ENCODE measurements around the gene C15orf61. TPM values are rescaled to one million over a fixed set of nuclear protein-coding genes. Genes with fewer than 3 reads are reported as not detected.

The C15orf61 gene
- total and polyA plus RNA-seq, 2 of the 13 experiments (the other 11 are each of a cell fraction or from before 2014, with no cell fraction given), result 2.1 to 6.6 TPM

DNA sequence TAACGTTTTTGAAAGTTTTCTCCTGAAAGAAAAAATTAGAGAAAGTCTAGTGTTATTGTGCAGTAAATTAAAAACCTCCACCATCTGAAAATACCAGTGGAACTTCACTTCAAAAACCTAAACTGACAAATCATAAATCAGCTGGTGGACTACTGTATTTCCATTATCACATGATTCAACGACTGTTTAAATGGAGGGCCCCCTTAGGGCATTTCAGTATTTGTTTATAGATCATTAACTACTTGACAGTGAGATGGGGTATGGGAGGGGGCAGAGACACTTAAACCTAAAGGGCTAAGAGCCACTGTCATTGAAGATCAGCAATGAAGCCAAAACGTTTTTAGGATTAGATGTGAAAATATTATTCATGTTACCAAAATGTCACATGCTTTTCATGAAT, 8.8 kb upstream of the C15orf61 start:
- no peaks in the 10 kb centered on the region for H3K4me1 ChIP-seq (ENCODE audit: insufficient read depth, low read length)
- no peak overlapping the region for H3K4me3 ChIP-seq (replicated peaks in 1 of 3; ENCODE audit: insufficient read depth in 1 of 3, low read depth in 2 of 3, low read length in 3 of 3)
- BruUV-seq (replicated peaks), result no TSS peak
- H4K20me1 ChIP-seq (ENCODE audit: insufficient read depth, low read length), result no peaks in the 10 kb centered on the region
- WGBS (ENCODE audit: low lambda C conversion rate), result 45% methylated on average over 3 of the region's 3 CpGs
- FAIRE-seq (no peak), ATAC-seq (no peak), DNase-seq (ENCODE audit: low spot score) (no peak)
- H2AFZ ChIP-seq (ENCODE audit: low read length), result no peak overlapping the region
- H3K36me3 ChIP-seq (replicated peaks in 1 of 2; ENCODE audit: control insufficient read depth in 1 of 2, insufficient read depth in 2 of 2, low read length in 2 of 2), result peaks cover 2 to 24% of the 10 kb centered on the region in 2 experiments; a peak in 2 of 5 replicates
- ChIA-PET CTCF (ENCODE audit: low intra/inter-chr PET ratio, low total read pairs) (no interaction called here), POLR2A (interaction anchor here (1.4 kb wide), 1 partner anchor 8 kb away, joined by 4 read pairs; the partner anchor contains the start of gene C15orf61)
- H3K9me3 ChIP-seq (ENCODE audit: low read length), result no peaks in the 10 kb centered on the region
- in situ Hi-C loops (cut with HindIII; ENCODE audit: extremely low pct_ligation_motif_present, low pct_unique_long_range_greater_than_20kb), result no loop called here
- H3K4me2 ChIP-seq (ENCODE audit: low read depth, low read length), result no peak overlapping the region
- no peak overlapping the region for H3K27ac ChIP-seq (ENCODE audit: extremely low read length, insufficient read depth, low read length)
- no peaks in the 10 kb centered on the region for H3K79me2 ChIP-seq (ENCODE audit: insufficient read depth, low read length)
- intact Hi-C loops (cut with micrococcal nuclease; ENCODE audit: unreplicated experiment), result no loop called here
- no peak overlapping the region for H3K9ac ChIP-seq (ENCODE audit: insufficient read depth, low read depth, low read length)
- H3K27me3 ChIP-seq (ENCODE audit: control insufficient read depth in 1 of 2, insufficient read depth in 2 of 2, low read length in 2 of 2), result no peaks in the 10 kb centered on the region
- TF ChIP-seq PCBP1 (IDR thresholded peaks at IDR 0.05; ENCODE audit: borderline replicate concordance, low read depth, low read length) (no peak), ZNF432 (CRISPR knock-in tag; IDR thresholded peaks at IDR 0.05; ENCODE audit: borderline replicate concordance) (no peak), CCDC6 (CRISPR knock-in tag; IDR thresholded peaks at IDR 0.05) (no peak), SSRP1 (CRISPR knock-in tag; IDR thresholded peaks at IDR 0.05) (no peak), TOE1 (CRISPR knock-in tag; IDR thresholded peaks at IDR 0.05) (no peak), TARDBP (CRISPR knock-in tag; IDR thresholded peaks at IDR 0.05) (no peak), SIN3A (IDR thresholded peaks at IDR 0.05; ENCODE audit: borderline replicate concordance, low read depth, low read length) (no peak), ELF1 (CRISPR knock-in tag; IDR thresholded peaks at IDR 0.05) (no peak), GATAD2A (CRISPR knock-in tag; IDR thresholded peaks at IDR 0.05) (no peak), ARNT2 (CRISPR knock-in tag; IDR thresholded peaks at IDR 0.05; ENCODE audit: low read depth) (no peak), ZNF670 (CRISPR knock-in tag; IDR thresholded peaks at IDR 0.05; ENCODE audit: borderline replicate concordance) (no peak), SP140L (CRISPR knock-in tag; IDR thresholded peaks at IDR 0.05; ENCODE audit: borderline replicate concordance) (no peak), ZNF776 (CRISPR knock-in tag; IDR thresholded peaks at IDR 0.05) (no peak), PHF21A (CRISPR knock-in tag; IDR thresholded peaks at IDR 0.05) (no peak), ZNF263 (CRISPR knock-in tag; IDR thresholded peaks at IDR 0.05) (no peak)
- TF ChIP-seq, protein P1, sequence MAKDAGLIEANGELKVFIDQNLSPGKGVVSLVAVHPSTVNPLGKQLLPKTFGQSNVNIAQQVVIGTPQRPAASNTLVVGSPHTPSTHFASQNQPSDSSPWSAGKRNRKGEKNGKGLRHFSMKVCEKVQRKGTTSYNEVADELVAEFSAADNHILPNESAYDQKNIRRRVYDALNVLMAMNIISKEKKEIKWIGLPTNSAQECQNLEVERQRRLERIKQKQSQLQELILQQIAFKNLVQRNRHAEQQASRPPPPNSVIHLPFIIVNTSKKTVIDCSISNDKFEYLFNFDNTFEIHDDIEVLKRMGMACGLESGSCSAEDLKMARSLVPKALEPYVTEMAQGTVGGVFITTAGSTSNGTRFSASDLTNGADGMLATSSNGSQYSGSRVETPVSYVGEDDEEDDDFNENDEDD (CRISPR knock-in tag; IDR thresholded peaks at IDR 0.05; ENCODE audit: borderline replicate concordance), result no peak
- TF ChIP-seq, protein P2, sequence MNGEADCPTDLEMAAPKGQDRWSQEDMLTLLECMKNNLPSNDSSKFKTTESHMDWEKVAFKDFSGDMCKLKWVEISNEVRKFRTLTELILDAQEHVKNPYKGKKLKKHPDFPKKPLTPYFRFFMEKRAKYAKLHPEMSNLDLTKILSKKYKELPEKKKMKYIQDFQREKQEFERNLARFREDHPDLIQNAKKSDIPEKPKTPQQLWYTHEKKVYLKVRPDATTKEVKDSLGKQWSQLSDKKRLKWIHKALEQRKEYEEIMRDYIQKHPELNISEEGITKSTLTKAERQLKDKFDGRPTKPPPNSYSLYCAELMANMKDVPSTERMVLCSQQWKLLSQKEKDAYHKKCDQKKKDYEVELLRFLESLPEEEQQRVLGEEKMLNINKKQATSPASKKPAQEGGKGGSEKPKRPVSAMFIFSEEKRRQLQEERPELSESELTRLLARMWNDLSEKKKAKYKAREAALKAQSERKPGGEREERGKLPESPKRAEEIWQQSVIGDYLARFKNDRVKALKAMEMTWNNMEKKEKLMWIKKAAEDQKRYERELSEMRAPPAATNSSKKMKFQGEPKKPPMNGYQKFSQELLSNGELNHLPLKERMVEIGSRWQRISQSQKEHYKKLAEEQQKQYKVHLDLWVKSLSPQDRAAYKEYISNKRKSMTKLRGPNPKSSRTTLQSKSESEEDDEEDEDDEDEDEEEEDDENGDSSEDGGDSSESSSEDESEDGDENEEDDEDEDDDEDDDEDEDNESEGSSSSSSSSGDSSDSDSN (CRISPR knock-in tag; IDR thresholded peaks at IDR 0.05), result no peak
- TF ChIP-seq, protein P3, sequence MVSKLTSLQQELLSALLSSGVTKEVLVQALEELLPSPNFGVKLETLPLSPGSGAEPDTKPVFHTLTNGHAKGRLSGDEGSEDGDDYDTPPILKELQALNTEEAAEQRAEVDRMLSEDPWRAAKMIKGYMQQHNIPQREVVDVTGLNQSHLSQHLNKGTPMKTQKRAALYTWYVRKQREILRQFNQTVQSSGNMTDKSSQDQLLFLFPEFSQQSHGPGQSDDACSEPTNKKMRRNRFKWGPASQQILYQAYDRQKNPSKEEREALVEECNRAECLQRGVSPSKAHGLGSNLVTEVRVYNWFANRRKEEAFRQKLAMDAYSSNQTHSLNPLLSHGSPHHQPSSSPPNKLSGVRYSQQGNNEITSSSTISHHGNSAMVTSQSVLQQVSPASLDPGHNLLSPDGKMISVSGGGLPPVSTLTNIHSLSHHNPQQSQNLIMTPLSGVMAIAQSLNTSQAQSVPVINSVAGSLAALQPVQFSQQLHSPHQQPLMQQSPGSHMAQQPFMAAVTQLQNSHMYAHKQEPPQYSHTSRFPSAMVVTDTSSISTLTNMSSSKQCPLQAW (CRISPR knock-in tag; IDR thresholded peaks at IDR 0.05), result no peak
